Endothelial cell of umbilical vein (primary cell): ENCODE results near the gene SAMD11. TPM values are rescaled to one million over a fixed set of nuclear protein-coding genes. Genes with fewer than 3 reads are reported as not detected.

ENCODE experiments used
- BruUV-seq: library from RNA; stranded (reverse); fragments of 400-500 nt; replicated peaks from 2 replicates; lab custom pipeline; 2021; lab: Mats Ljungman, UMichigan
- CTCF ChIA-PET: fragments of 300-600, 350-600 bp; sonication (Branson Sonifier 250); formaldehyde crosslinking; loops from one replicate; lab custom pipeline; 2021; ENCODE audit warnings: antibody characterized with exemption, inconsistent platforms; lab: Charles Lee
- POLR2A ChIA-PET: fragments of 300-600, 350-600 bp; sonication (Branson Sonifier 250); formaldehyde crosslinking; loops from one replicate; lab custom pipeline; 2021; ENCODE audit warnings: antibody characterized with exemption, inconsistent platforms; lab: Charles Lee
- DNase-seq: peaks from one replicate; pipeline ENCODE4 v3.0.0-alpha.2; 2011; ENCODE audit warnings: low read depth, low spot score
- FAIRE-seq: peaks from 2 replicates; lab custom pipeline; 2011; peaks lifted over from hg19 to GRCh38; lab: Jason Lieb, UNC
- H2AFZ ChIP-seq: 2 replicates; pipeline ENCODE4 v1.6.0; 2012; ENCODE audit warnings: low read depth, low read length, control low read depth, inconsistent platforms
- H3K27ac ChIP-seq: 2 replicates; pipeline ENCODE4 v1.5.1; 2011; ENCODE audit warnings: low read depth, mild to moderate bottlenecking, control low read depth, low read length, moderate library complexity; ENCODE audit not compliant: insufficient read depth
- H3K27me3 ChIP-seq, 2 experiments: 2 replicates each; pipeline versions ENCODE4 v1.6.0 to v1.6.1; 2011; ENCODE audit warnings: low read length in 2 of 2, mixed read lengths in 1 of 2; ENCODE audit not compliant: control insufficient read depth in 2 of 2, insufficient read depth in 2 of 2
- H3K36me3 ChIP-seq, 2 experiments: 2 replicates in 1 of 2; 3 replicates in 1 of 2; pipeline ENCODE4 v1.5.1; 2011; ENCODE audit warnings: low read length in 2 of 2, mild to moderate bottlenecking in 1 of 2, moderate library complexity in 1 of 2; ENCODE audit not compliant: control insufficient read depth in 2 of 2, insufficient read depth in 2 of 2; ENCODE audit errors: extremely low read depth in 1 of 2
- H3K4me1 ChIP-seq: 3 replicates; pipeline ENCODE4 v1.5.1; 2011; ENCODE audit warnings: mild to moderate bottlenecking, low read length; ENCODE audit not compliant: control insufficient read depth, insufficient read depth; ENCODE audit errors: extremely low read depth
- H3K4me2 ChIP-seq: 2 replicates; pipeline ENCODE4 v1.6.1; 2011; ENCODE audit warnings: low read length, control low read depth, mixed read lengths; ENCODE audit not compliant: insufficient read depth
- H3K4me3 ChIP-seq, 3 experiments: fragments of 200-600 bp in 1 of 3; sonication (generic), shearing (Covaris generic) in 1 of 3; replicated peaks in 1 of 3; 2 replicates each; pipeline ENCODE4 v1.5.1; 2011 to 2016; ENCODE audit warnings: control low read depth in 3 of 3, low read length in 3 of 3, mild to moderate bottlenecking in 2 of 3, inconsistent platforms in 1 of 3, low read depth in 1 of 3, moderate library complexity in 1 of 3; ENCODE audit not compliant: insufficient read depth in 1 of 3
- H3K79me2 ChIP-seq: 2 replicates; pipeline ENCODE4 v1.6.0; 2012; ENCODE audit warnings: low read length, inconsistent platforms; ENCODE audit not compliant: control insufficient read depth, insufficient read depth
- H3K9ac ChIP-seq: replicated peaks from 2 replicates; pipeline ENCODE3; 2011; ENCODE audit warnings: low read length, control low read depth; ENCODE audit not compliant: insufficient read depth; ENCODE audit errors: extremely low read depth
- H3K9me1 ChIP-seq: replicated peaks from 3 replicates; pipeline ENCODE4 v1.6.0; 2011; ENCODE audit warnings: mild to moderate bottlenecking, low read length; ENCODE audit not compliant: control insufficient read depth, insufficient read depth; ENCODE audit errors: extremely low read depth
- H3K9me3 ChIP-seq: replicated peaks from 2 replicates; pipeline ENCODE4 v1.5.1; 2012; ENCODE audit warnings: low read length, inconsistent platforms; ENCODE audit not compliant: control insufficient read depth, insufficient read depth
- H4K20me1 ChIP-seq: replicated peaks from 2 replicates; pipeline ENCODE3; 2011; ENCODE audit warnings: mild to moderate bottlenecking, low read length; ENCODE audit not compliant: control insufficient read depth, insufficient read depth; ENCODE audit errors: extremely low read depth
- EZH2 ChIP-seq: IDR thresholded peaks from 2 replicates; pipeline ENCODE4 v1.6.1; 2012; ENCODE audit warnings: borderline replicate concordance, low read depth, mild to moderate bottlenecking, moderate library complexity, low read length, inconsistent platforms; ENCODE audit not compliant: severe bottlenecking
- FOS ChIP-seq: IDR thresholded peaks from 2 replicates; pipeline ENCODE4 v1.6.1; 2011; ENCODE audit warnings: mild to moderate bottlenecking, low read length, moderate library complexity, borderline replicate concordance; ENCODE audit not compliant: insufficient read depth
- GATA2 ChIP-seq: IDR thresholded peaks from 2 replicates; pipeline ENCODE4 v1.7.0; 2011; ENCODE audit warnings: low read depth, mild to moderate bottlenecking, moderate library complexity, mixed read lengths, low read length; ENCODE audit not compliant: insufficient read length, insufficient read depth
- JUN ChIP-seq: IDR thresholded peaks from 2 replicates; pipeline ENCODE4 v1.6.1; 2011; ENCODE audit warnings: borderline replicate concordance, low read depth; ENCODE audit not compliant: insufficient read length, insufficient read depth
- MAX ChIP-seq: IDR thresholded peaks from 2 replicates; pipeline ENCODE4 v1.6.1; 2011; ENCODE audit not compliant: insufficient read depth, insufficient read length
- MYC ChIP-seq: IDR thresholded peaks from one replicate; pipeline ENCODE4 v1.6.1; 2011; ENCODE audit warnings: mild to moderate bottlenecking, low read depth, low read length
- POLR2A ChIP-seq: IDR thresholded peaks from 2 replicates; pipeline ENCODE4 v1.6.1; 2012; ENCODE audit warnings: low read depth, mild to moderate bottlenecking, control low read depth, low read length
- POLR2AphosphoS5 ChIP-seq: IDR thresholded peaks from 2 replicates; pipeline ENCODE4 v1.6.1; 2012; ENCODE audit warnings: low read depth, mild to moderate bottlenecking, control low read depth, low read length, moderate library complexity; ENCODE audit not compliant: insufficient read depth
- dilution Hi-C: fragments of 300-500 bp; cut with MboI; formaldehyde crosslinking; loops from one replicate; pipeline ENCODE4 v1.15.0; 2019; ENCODE audit warnings: low sequenced_read_pairs; ENCODE audit not compliant: extremely low pct_ligation_motif_present
- intact Hi-C: fragments of 100-400 bp; cut with micrococcal nuclease; formaldehyde crosslinking; loops from one replicate; pipeline ENCODE4 v1.10.0; 2022
- polyA plus RNA-seq, 4 experiments: library from polyadenylated mRNA; depleted of rRNA in 3 of 4; stranded (reverse) in 3 of 4; unstranded in 1 of 4; fragments of >200 nt; gene quantifications; 2 replicates each; pipeline versions ENCODE4 v1.2.1 to v1.2.3, GENCODE V29; 2011 to 2012; ENCODE audit warnings: missing spikeins in 1 of 4
- total RNA-seq: library from RNA; stranded (reverse); gene quantifications from 2 replicates; pipeline ENCODE4 v1.2.3, GENCODE V29; 2021
- TF ChIP-seq, protein P1 (sequence below), 2 donors: IDR thresholded peaks; 1 replicate in 1 of 2; 2 replicates in 1 of 2; pipeline ENCODE4 v1.5.1; 2011; ENCODE audit warnings: low read length in 2 of 2, mild to moderate bottlenecking in 2 of 2, moderate library complexity in 2 of 2, control low read depth in 1 of 2, inconsistent platforms in 1 of 2, low read depth in 1 of 2; ENCODE audit not compliant: insufficient read depth in 1 of 2; ENCODE audit errors: extremely low read depth in 1 of 2

SAMD11 gene
- total and polyA plus RNA-seq, 2 donors (not counting 3 experiments of a cell fraction or from before 2014, with no cell fraction given), result not detected

DNA sequence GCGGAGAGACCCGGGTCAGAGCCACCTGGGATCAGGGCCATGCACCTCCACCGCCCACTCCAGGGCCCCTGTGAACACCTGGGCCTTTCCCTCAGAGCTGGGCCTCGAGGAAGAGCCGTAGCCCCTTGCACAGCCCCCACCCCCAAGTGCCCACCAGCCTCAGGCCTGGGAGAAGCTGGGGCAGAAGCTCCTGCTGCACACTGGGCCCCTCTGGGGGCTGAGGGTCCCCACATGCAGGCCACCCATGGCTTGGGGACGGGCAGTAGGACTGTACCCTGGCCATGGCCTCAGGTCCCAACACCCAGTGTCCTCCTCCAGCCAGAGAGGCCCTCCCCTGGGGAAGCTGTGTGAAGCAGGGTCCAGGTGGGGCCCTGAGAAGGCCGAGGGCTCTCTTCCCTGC is 28.9 kb downstream of the SAMD11 start:
- intact Hi-C loops, result no loop called here
- CTCF ChIA-PET, result interaction anchor here (1.1 kb wide), 1 partner anchor 11 kb away, joined by 3 read pairs; no protein-coding TSS in a partner anchor
- no peak overlapping the region for H3K4me2 ChIP-seq
- H2AFZ ChIP-seq, result no peak overlapping the region
- H3K36me3 ChIP-seq, result peaks cover 0 to 69% of the 10 kb centered on the region in 2 experiments
- no peaks in the 10 kb centered on the region for H3K27me3 ChIP-seq
- H4K20me1 ChIP-seq, result no peaks in the 10 kb centered on the region
- H3K79me2 ChIP-seq, result peaks cover 5% of the 10 kb centered on the region
- H3K9ac ChIP-seq, result no peak overlapping the region
- dilution Hi-C loops, result no loop called here
- BruUV-seq, result no TSS peak
- H3K9me3 ChIP-seq, result no peaks in the 10 kb centered on the region
- no peak for TF ChIP-seq EZH2
- H3K27ac ChIP-seq, result no peak overlapping the region
- DNase-seq (no peak), FAIRE-seq (no peak)
- H3K4me1 ChIP-seq, result peaks cover under 1% of the 10 kb centered on the region
- H3K9me1 ChIP-seq, result no peaks in the 10 kb centered on the region
- H3K4me3 ChIP-seq, result no peak overlapping the region
- POLR2A ChIA-PET, result no interaction called here

DNA sequence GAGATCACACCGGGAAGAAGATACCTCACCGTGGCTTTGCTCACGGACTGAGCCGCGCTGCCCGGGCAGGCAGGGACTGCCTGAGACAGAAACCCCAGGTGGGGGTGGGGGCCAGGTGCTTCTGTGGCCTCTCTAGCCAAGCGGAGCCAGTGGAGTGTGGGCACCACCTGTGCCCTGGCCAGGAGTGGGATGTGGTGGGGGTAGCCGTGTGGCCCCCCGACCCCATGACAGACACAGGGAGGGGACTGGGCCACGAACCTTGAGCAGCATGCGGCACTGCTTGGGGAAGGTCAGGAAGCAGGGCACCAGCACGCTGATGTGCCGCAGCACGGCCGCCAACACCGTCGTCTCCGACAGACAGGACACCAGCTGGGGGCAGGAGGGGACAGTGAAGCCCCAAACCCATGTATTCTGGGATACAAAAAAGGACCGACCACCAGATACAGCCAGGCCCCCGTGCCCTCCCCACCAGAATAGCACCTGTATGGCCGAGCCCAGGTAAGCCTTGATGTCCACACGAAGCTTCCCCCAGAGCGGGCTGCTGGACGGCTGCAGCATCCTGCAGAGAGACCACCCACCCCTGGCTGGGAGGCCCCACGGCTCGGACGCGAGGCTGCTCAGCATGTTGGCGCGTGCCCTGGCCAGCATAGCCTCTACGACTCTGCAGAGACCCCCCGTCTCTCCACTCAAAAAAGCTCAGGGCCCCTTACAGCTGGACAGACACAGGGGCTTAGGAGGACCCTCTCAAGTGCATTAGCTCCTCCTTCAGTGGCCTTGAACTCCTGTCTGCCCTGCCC is 30.0 kb downstream of the SAMD11 start:
- no TSS peak for BruUV-seq
- no peaks in the 10 kb centered on the region for H3K9me1 ChIP-seq
- POLR2A ChIA-PET, result no interaction called here
- H3K27me3 ChIP-seq, result no peaks in the 10 kb centered on the region
- H3K36me3 ChIP-seq, result peaks cover 0 to 64% of the 10 kb centered on the region in 2 experiments
- H3K4me2 ChIP-seq, result no peak overlapping the region
- no peak for DNase-seq
- TF ChIP-seq POLR2AphosphoS5 (no peak), EZH2 (no peak), GATA2 (no peak), MAX (no peak), JUN (no peak), MYC (no peak), POLR2A (no peak), FOS (no peak)
- TF ChIP-seq, protein P1, sequence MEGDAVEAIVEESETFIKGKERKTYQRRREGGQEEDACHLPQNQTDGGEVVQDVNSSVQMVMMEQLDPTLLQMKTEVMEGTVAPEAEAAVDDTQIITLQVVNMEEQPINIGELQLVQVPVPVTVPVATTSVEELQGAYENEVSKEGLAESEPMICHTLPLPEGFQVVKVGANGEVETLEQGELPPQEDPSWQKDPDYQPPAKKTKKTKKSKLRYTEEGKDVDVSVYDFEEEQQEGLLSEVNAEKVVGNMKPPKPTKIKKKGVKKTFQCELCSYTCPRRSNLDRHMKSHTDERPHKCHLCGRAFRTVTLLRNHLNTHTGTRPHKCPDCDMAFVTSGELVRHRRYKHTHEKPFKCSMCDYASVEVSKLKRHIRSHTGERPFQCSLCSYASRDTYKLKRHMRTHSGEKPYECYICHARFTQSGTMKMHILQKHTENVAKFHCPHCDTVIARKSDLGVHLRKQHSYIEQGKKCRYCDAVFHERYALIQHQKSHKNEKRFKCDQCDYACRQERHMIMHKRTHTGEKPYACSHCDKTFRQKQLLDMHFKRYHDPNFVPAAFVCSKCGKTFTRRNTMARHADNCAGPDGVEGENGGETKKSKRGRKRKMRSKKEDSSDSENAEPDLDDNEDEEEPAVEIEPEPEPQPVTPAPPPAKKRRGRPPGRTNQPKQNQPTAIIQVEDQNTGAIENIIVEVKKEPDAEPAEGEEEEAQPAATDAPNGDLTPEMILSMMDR (IDR thresholded peaks at IDR 0.05; ENCODE audit: extremely low read depth in 1 of 2, insufficient read depth in 1 of 2, low read depth in 1 of 2, low read length in 2 of 2), result no peak
- H3K79me2 ChIP-seq, result peaks cover 15% of the 10 kb centered on the region
- no peak overlapping the region for H3K9ac ChIP-seq
- dilution Hi-C loops, result no loop called here
- peaks cover 5% of the 10 kb centered on the region for H3K4me1 ChIP-seq
- no peak overlapping the region for H2AFZ ChIP-seq
- no peaks in the 10 kb centered on the region for H4K20me1 ChIP-seq
- no peak for FAIRE-seq
- H3K27ac ChIP-seq, result no peak overlapping the region
- CTCF ChIA-PET, result no interaction called here
- H3K4me3 ChIP-seq, result no peak overlapping the region
- intact Hi-C loops, result no loop called here
- H3K9me3 ChIP-seq, result no peaks in the 10 kb centered on the region
